ENCODE results near the gene XPR1.

The XPR1 gene

GRCh38 chr1:180631766-180632325 is at the start of gene XPR1:
Gene XPR1, plus strand, starts transcription at chr1:180632022. Its CDS starts 180 bp downstream, at chr1:180632202.
- DNase-seq = peak; percentile 94 to 98

DNA sequence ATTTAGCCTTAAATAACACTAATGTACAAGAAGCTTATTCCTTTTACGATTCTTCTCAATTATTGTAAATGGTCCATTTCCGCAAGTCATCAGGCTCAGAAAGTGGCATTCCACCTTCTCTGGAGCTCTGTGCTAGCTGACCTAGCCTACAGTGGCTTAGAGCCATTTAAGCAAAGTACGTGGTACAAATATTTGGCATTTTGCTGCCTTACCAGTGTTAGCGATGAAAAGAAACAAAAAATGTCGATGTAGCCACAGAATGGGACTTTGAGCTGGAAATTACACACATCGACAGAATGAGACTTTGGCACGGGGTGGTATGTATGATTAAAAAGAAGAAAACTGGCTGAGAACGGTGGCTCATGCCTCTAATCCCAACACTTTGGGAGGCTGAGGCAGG is 47.0 kb upstream of the XPR1 start:
- DNase-seq = no peak

- DNase-seq = no peak
Observed at GRCh38 chr1:180585994-180586359, 45.8 kb upstream of the XPR1 start.

- DNase-seq = peak in 1 of 2 experiments; percentile 29
Observed at GRCh38 chr1:180586671-180587155, 45.1 kb upstream of the XPR1 start.

- DNase-seq = no peak
Observed at GRCh38 chr1:180588121-180588520, 43.7 kb upstream of the XPR1 start.

GRCh38 chr1:180590889-180591288 is 40.9 kb upstream of the XPR1 start:
- no peak for DNase-seq

DNA sequence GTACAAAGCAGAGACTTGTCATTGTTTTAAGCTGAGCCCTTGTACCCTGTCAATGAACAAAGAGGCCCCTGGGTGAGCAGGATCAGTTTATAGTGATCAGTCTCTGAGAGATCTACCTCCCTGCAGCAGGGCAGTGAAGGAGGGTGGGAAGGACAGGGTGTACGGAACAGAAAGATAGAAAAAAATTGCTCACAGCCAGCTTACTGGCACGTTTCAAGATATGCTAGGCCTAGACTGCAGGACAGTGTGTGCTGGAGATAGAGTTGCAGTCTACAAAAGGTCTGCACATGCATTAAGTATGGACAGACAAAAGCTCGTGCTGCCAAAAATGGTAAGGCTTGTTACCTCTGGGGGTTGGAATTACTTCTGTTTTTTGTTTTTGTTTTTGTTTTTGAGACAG is 38.4 kb upstream of the XPR1 start:
- DNase-seq = no peak

DNA sequence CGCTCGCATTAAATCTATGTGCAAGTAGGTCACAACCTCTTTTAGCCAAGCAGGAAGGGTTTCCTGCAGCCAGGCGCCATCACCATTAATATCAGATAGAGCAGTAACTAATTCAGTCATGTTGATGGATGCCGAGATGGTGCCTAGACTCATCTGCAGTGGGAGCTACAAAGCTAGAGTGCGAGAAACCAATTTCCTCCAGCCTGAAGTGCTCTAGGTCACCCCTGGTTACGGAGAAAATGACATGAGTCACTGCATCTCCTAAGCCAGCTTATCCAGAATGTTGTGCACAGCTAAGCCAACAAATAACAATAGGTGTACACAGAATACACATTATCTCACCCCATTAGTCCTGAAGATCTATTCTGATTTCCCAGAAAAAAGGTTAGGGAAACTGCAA is 37.1 kb upstream of the XPR1 start:
- no peak for DNase-seq

- DNase-seq = no peak
Observed at GRCh38 chr1:180595966-180596365, 35.9 kb upstream of the XPR1 start.

GRCh38 chr1:180597520-180597919 is 34.3 kb upstream of the XPR1 start:
- no peak for DNase-seq

DNA sequence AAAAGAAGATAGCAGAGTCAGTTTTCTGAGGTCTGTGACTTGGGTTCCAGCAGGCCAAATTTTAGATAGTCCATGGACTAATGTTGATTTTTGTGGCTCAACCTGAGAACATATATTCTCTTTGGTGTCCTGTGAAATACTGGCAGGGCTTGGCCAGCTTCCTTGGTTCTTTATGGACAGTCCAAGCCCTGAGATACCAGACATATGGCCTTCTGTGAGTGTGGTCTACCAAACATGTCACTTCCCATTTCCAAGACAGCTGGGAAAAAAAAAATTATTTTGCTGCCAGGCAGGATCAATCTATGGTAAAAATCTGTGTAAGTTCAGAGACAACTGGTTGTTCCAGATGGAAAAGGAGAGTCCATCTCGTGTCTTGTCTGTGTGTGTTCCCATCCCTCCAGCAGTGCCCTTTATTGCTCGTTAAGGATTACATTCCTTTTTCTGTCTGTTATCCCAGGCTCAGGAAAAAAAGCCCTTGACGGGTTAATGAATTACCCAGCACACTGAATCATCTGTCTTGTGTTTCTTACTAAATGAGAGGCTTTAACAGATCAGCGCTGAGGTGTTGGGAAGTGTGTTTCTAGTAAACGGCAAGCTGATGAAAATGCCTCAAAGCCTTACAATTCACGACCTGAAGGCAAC is 33.4 kb upstream of the XPR1 start:
- DNase-seq = peak in 1 of 2 experiments; percentile 75

- DNase-seq = no peak
Observed at GRCh38 chr1:180600343-180600742, 31.5 kb upstream of the XPR1 start.

GRCh38 chr1:180601512-180601911 is 30.3 kb upstream of the XPR1 start:
- DNase-seq = no peak

GRCh38 chr1:180603223-180603849 is 28.5 kb upstream of the XPR1 start:
- DNase-seq = no peak

DNA sequence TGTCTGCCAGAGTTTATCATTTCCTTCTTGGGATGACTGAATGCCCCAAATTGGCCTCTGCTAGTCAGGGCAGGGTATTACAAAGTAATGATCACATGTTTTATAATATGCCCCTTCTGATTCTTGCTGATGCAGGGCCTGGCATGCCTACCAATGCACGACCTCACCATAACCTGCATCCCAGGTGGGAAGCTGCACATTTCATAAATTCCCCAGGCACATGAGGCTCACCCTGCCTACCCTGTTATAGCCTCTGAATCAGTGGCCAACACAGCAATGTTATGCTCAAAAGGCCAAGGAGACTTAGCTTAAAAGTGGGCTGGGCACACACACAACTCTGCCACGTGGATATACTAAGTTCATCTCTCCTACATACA is 28.0 kb upstream of the XPR1 start:
- DNase-seq = no peak

- DNase-seq = no peak
Observed at GRCh38 chr1:180606155-180606554, 25.7 kb upstream of the XPR1 start.

DNA sequence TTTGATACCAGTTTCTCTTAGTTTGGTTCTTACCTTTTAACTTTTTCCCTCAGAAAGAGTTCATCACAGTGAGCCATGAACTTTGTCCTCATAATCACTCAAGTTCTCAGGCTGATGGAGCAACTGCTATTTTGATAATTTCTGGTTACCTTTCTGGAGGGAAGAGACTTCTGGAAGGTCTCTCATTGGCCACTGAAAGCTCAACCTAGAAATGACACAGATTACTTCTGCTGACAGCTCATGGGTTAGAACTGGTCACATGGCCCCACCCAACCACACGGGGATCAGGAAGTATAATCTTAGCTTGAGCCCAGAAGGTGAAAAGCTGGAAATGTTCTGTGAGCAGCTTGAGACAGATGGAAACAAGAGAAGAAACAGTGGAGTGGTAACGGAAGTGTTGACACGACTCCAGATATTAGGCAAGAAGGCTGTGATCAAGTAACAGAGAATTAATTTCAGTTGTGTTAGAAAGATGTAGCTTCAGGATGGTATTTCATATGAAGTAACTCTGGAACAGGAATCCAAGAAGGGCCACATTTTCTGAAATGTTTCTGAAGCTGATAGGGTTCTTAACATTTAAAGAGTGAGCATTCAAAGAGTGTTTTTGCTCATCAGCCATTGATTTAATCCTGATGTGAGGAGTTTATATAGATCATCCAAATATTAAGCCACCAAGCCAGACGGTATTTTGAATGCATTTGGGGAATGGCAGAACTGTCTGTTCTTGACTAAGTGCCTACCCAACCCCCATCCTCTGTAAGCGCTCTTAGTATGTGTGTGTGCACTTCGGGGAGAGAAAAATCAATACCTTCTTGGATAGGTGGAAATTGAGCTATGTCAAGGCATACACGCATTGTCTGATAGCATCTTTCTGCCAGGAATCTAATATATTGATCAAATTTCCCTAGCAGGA is 21.9 kb upstream of the XPR1 start:
- peak; percentile 55 to 80 for DNase-seq

DNA sequence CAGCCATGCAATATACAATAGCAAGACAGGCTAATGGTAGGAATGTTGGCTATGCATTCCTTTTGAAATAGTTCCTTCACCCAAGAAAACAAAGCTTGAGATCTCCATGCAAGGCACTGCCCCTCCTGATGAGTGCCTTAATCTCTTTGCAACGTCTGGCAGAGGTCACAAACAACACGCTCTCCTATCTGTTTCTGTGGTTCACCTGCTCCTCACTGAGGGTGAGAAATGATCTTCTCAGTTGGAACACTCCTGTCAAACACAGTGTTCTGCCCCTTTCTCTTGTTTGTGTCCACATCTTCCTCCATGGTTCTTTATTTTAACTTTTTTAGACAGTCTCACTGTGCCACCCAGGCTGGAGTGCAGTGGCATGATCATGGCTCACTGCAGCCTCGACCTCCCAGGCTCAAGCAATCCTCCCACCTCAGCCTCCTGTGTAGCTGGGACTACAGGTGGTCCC is 21.2 kb upstream of the XPR1 start:
- DNase-seq = peak in 1 of 2 experiments; percentile 10

DNA sequence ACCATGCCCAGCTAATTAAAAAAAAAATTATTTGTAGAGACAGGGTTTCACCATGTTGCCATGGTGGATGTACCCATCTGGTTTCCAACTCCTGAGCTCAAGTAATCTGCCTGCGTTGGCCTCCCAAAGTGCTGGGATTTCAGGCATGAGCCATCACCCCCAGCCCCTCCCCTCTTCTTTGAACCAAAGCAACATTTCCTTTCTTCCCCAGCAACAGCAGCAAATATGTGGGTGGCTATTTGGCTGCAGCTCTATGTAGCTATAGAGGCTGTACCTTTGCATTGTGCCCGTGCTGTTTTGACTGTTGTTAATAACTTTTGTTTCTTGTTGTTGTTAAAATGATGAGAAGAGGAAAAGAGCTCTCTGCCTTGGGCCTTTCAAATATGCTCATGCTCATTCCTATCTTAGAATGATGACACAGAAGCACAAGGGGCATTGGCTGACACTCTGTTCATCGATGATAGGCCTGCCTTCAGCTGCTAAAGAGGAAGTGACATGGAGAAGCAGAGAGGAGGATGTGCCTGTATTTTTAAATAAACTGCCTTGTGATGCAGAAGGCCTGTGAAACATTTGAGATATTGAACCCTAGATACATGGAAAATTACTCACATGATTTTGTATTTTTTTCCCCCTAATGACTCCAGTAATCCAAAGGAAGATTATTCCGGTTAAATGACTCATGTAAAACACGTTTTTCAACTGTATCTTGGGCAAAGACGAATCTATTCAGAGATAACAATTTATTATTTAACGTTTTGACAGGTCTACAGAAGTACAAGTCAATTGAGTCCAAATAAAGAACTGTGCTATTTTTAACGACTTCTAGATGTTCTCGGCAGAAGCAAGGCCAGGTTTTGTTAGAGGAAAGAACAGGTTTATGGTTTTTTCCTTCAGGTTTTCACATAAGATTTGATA is 20.5 kb upstream of the XPR1 start:
- DNase-seq = no peak

DNA sequence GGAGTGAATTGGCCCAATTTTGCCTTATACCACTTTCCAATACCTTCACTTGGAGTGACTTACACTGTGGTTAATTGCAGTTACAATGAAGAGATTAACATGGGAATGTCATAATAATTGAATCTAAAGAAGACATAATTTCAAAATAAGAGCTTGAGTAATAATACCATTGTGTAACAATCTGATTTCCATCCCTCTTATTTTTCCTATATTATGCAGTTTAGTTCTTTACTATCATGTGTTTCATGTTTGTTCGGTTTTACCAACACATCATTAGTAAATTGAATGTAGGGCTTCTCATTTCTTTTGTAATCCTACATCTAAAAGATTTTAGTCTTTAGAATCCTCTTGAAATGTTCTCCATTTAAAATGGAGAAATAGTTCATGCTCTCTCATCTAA is 19.2 kb upstream of the XPR1 start:
- DNase-seq = no peak

DNA sequence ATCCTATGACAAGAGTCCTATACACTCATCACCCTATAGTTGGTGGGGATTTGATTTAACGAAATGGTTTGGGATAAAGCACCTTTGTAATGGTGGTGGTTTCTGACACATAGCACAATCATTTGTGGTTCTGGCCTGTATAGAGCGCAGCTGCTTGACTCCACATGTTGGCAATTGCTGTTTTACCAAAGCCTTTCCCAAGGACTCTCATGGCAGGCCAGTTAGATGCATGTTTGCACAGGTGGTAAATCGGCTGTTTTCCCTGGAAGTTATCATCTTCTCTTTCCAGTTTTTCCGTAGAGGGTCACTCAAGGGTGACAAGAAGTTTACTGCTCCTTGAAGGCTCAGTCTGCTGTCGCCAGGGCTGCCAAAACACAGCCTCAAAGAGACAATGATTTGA is 17.1 kb upstream of the XPR1 start:
- peak in 1 of 2 experiments; percentile 16 for DNase-seq
